ENCODE measurements around the gene RFX8. TPM values are rescaled to one million over a fixed set of nuclear protein-coding genes. Genes with fewer than 3 reads are reported as not detected.

Gene RFX8
- total and polyA plus RNA-seq, 2 of the 8 experiments (the other 6 are each of a cell fraction or from before 2014, with no cell fraction given): 0.60 to 0.97 TPM

DNA sequence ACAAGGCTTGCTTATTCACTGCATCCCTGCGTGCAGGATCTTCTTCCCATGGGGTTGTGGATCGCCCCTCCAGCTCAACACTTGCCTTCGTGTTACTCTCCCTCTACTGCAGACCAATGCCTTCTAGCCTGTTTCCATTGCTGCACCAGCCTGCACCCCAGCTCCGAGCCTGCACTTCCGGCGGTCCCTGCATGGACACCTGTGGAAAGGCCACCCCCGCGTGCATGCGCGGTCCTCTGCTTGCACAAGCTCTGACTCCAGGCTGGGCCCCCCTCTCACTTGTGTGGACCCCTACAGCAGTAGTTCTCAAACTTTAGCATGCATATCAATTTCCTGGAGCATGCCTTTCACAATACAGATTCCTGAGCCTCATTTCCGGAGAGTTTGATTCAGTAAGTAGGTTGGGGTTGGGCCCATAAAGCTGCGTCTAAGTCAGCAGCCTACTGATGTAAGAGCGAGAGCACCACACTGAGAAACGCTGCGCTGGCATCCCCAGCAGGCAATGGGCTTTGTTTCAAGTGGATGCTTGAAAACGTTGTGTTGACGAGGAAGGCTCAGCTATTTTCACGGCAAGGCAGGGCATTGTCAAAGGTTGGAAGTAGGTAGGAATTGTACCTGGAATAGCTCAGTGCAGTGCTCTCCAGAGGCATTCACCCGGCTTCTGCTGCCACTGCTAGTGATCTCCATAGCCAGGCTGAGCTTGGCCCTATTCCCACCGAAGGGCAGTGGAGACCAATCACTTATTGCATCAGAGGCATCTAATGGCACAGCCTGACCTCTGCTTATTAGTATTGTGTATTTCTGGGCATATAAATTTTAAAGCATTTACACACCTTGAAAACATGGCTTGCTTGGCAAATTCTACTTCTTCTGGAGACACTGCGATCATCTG lies 120.2 kb downstream of the RFX8 start:
- Histone ChIP-seq H3K4me3 (ENCODE audit: extremely low read depth in 1 of 4, insufficient read depth in 2 of 4, low read depth in 3 of 4, low read length in 4 of 4) (no peak overlapping the region), H2BK15ac (ENCODE audit: low read length) (no peak overlapping the region), H3K18ac (ENCODE audit: extremely low read depth, low read length) (0 out of 2 replicates have a peak overlapping the region, but pooled peaks have one; percentile 52), H4K20me1 (replicated peaks in 1 of 2; ENCODE audit: control insufficient read depth in 1 of 2, insufficient read depth in 2 of 2, low read length in 2 of 2) (no peaks in the 10 kb centered on the region), H3K23ac (ENCODE audit: insufficient read length) (no peak overlapping the region), H4K5ac (ENCODE audit: insufficient read length, low read depth, low read length) (no peak overlapping the region), H2AK5ac (ENCODE audit: low read depth, low read length) (no peak overlapping the region), H3K4ac (replicated peaks; ENCODE audit: insufficient read length, low read depth, low read length) (no peak overlapping the region), H3K4me1 (replicated peaks in 1 of 4; ENCODE audit: control insufficient read depth in 3 of 4, insufficient read depth in 4 of 4, low read length in 3 of 4) (peaks cover 0 to 5% (median 1%) of the 10 kb centered on the region in 4 experiments; a peak in 3 of 7 replicates), H3K79me1 (ENCODE audit: low read depth, low read length) (no peaks in the 10 kb centered on the region), H4K8ac (ENCODE audit: extremely low read depth, insufficient read depth, low read length) (peak overlapping the region; percentile 18; the same call in 1 of the 2 replicates), H3K23me2 (ENCODE audit: low read depth, low read length) (no peaks in the 10 kb centered on the region), H3K14ac (ENCODE audit: insufficient read length) (no peak overlapping the region), H3K9ac (replicated peaks in 1 of 4; ENCODE audit: extremely low read depth in 1 of 4, low read depth in 3 of 4, low read length in 3 of 4) (no peak overlapping the region; a peak in 1 of 7 replicates), H3K36me3 (ENCODE audit: control insufficient read depth in 2 of 4, insufficient read depth in 4 of 4, low read length in 3 of 4) (no peaks in the 10 kb centered on the region), H3K9me3 (ENCODE audit: insufficient read depth in 2 of 2, low read depth in 1 of 2, low read length in 1 of 2) (no peaks in the 10 kb centered on the region), H3K79me2 (ENCODE audit: control insufficient read depth in 1 of 2, insufficient read depth in 2 of 2, low read length in 2 of 2) (no peaks in the 10 kb centered on the region), H2AFZ (ENCODE audit: low read length) (0 out of 2 replicates have a peak overlapping the region, but pooled peaks have one; percentile 26), H3K56ac (replicated peaks; ENCODE audit: insufficient read length, low read depth, low read length) (no peak overlapping the region), H2BK12ac (ENCODE audit: low read depth, low read length) (no peak overlapping the region), H2BK5ac (ENCODE audit: low read depth, low read length) (no peak overlapping the region), H3K4me2 (ENCODE audit: insufficient read depth in 1 of 2, low read depth in 2 of 2, low read length in 2 of 2) (no peak overlapping the region), H2BK120ac (replicated peaks; ENCODE audit: low read depth, low read length) (no peak overlapping the region), H4K91ac (replicated peaks; ENCODE audit: insufficient read length, low read length) (no peak overlapping the region), H2BK20ac (ENCODE audit: low read length) (no peak overlapping the region; the same call in 1 of the 2 replicates), H3K27ac (ENCODE audit: low read depth, low read length) (no peak overlapping the region), H3K27me3 (replicated peaks in 1 of 4; ENCODE audit: control insufficient read depth in 3 of 4, extremely low read depth in 1 of 4, insufficient read depth in 3 of 4, low read length in 3 of 4) (no peaks in the 10 kb centered on the region)
- ChIA-PET POLR2A (ENCODE audit: partially characterized antibody) (interaction anchor here (0.7 to 1.2 kb wide), 2 partner anchors 14 to 23 kb away, joined by 3 to 4 read pairs; no protein-coding TSS in a partner anchor), CTCF (ENCODE audit: partially characterized antibody) (interaction anchor here (0.7 to 1.4 kb wide), 4 partner anchors 9 to 64 kb away, joined by 3 to 7 read pairs (median 4); partner anchors contain the start of gene CREG2)
- FAIRE-seq: no peak
- 92% methylated on average over 21 of the region's 21 CpGs; no CpG with 5 or more reads in 1 of the 2 experiments for WGBS, 2 experiments (ENCODE audit: extremely low coverage in 1 of 2, insufficient coverage in 1 of 2, insufficient read length in 1 of 2, insufficient replicate concordance in 2 of 2, low coverage in 1 of 2, low lambda C conversion rate in 2 of 2, missing lambda C conversion rate in 1 of 2)
- no peak for DNase-seq (ENCODE audit: low read depth in 1 of 2, low spot score in 2 of 2)
- TF ChIP-seq SP2 (IDR thresholded peaks at IDR 0.05; ENCODE audit: low read length): no peak

All from H1 (cell line).